OCI-LY1 (cell line): Measurements from ENCODE around the gene FAM50B.

Experiments
- H2AFZ ChIP-seq: fragments of 200-600 bp; sonication (generic), shearing (Covaris generic); 2 replicates; pipeline ENCODE4 v1.6.0; 2014; ENCODE audit warnings: antibody characterized with exemption, mild to moderate bottlenecking, low read length
- H3F3A ChIP-seq: fragments of 200-600 bp; sonication (generic), shearing (Covaris generic); 2 replicates; pipeline ENCODE4 v1.6.0; 2014; ENCODE audit warnings: mild to moderate bottlenecking, antibody characterized with exemption, low read length, moderate library complexity; ENCODE audit not compliant: insufficient read depth
- H3K27ac ChIP-seq: fragments of 200-600 bp; sonication (generic); 2 replicates; pipeline ENCODE4 v1.5.1; 2014; ENCODE audit warnings: low read length, mixed run types, mild to moderate bottlenecking, low read depth; ENCODE audit not compliant: poor library complexity, severe bottlenecking
- H3K27me3 ChIP-seq: fragments of 200-600 bp; sonication (generic); 2 replicates; pipeline ENCODE4 v1.6.0; 2014; ENCODE audit warnings: antibody characterized with exemption, mild to moderate bottlenecking, low read length, moderate library complexity; ENCODE audit not compliant: insufficient read depth
- H3K36me3 ChIP-seq: fragments of 200-600 bp; sonication (generic); 2 replicates; pipeline ENCODE4 v1.6.1; 2014; ENCODE audit warnings: mild to moderate bottlenecking, antibody characterized with exemption, low read length, moderate library complexity, mixed read lengths; ENCODE audit not compliant: insufficient read depth
- H3K4me1 ChIP-seq: fragments of 200-600 bp; sonication (generic); 2 replicates; pipeline ENCODE4 v1.5.1; 2014; ENCODE audit warnings: mild to moderate bottlenecking, low read length, moderate library complexity; ENCODE audit not compliant: insufficient read depth, severe bottlenecking
- H3K4me2 ChIP-seq: fragments of 200-600 bp; sonication (generic), shearing (Covaris generic); 2 replicates; pipeline ENCODE4 v1.6.1; 2014; ENCODE audit warnings: low read length
- H3K4me3 ChIP-seq: fragments of 200-600 bp; sonication (generic); 2 replicates; pipeline ENCODE4 v1.5.1; 2014; ENCODE audit warnings: low read length, low read depth, mild to moderate bottlenecking, mixed read lengths; ENCODE audit not compliant: poor library complexity, severe bottlenecking
- H3K79me2 ChIP-seq: fragments of 200-600 bp; shearing (Covaris generic); 2 replicates; pipeline ENCODE4 v1.6.1; 2016; ENCODE audit warnings: mixed run types, low read length, mixed read lengths; ENCODE audit not compliant: insufficient read depth
- H3K9ac ChIP-seq: fragments of 200-600 bp; sonication (generic), shearing (Covaris generic); 2 replicates; pipeline ENCODE4 v1.6.1; 2014; ENCODE audit warnings: mild to moderate bottlenecking, low read length, mixed read lengths
- H3K9me2 ChIP-seq: fragments of 200-600 bp; sonication (generic), shearing (Covaris generic); 2 replicates; pipeline ENCODE4 v1.6.1; 2014; ENCODE audit warnings: low read depth, mild to moderate bottlenecking, low read length, mixed read lengths
- H3K9me3 ChIP-seq: fragments of 200-600 bp; shearing (Covaris generic); 2 replicates; pipeline ENCODE4 v1.6.1; 2014; ENCODE audit warnings: low read length, mixed read lengths
- H4K20me1 ChIP-seq: fragments of 200-600 bp; sonication (generic), shearing (Covaris generic); 2 replicates; pipeline ENCODE4 v1.6.0; 2016; ENCODE audit warnings: mild to moderate bottlenecking, low read length; ENCODE audit not compliant: insufficient read depth
- EZH2 ChIP-seq: fragments of 200-600 bp; sonication (generic), shearing (Covaris generic); IDR thresholded peaks from 2 replicates; pipeline ENCODE4 v1.8.0; 2017; ENCODE audit warnings: borderline replicate concordance, mixed run types, mild to moderate bottlenecking, antibody characterized with exemption, low read length, moderate library complexity, mixed read lengths
- TF ChIP-seq, protein P1 (sequence below): fragments of 200-600 bp; sonication (generic), shearing (Covaris generic); IDR thresholded peaks from 2 replicates; pipeline ENCODE4 v1.5.1; 2017; ENCODE audit warnings: mild to moderate bottlenecking, antibody characterized with exemption, low read length, moderate library complexity, mixed read lengths

FAM50B gene

DNA sequence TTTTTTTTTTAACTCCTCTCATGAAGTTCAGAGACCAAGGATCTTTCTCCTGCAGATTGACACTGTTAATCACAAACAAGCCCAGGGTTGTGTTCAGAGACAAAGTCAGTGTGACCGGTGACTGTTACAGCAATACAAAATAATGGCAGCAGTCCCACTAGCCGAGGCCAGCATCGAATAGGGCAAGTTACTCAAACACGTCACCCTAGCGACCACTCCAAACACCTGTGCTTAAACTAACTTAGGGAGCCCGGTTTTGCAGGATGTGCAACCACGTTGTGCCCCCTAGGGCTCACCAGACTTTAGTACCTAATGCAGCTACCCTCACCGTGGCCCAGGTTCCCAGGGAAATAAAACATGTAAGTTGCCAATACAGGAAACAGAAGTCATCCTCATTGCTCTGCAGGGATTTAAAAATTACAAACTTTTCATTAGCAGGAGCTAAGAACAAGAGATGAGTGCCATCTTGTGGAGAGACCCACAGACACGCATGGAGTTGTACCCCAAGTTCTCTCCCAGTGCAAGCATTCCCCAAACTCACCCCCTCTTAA lies 38.1 kb downstream of the FAM50B start:
- Histone ChIP-seq H3K9me3 (no peaks in the 10 kb centered on the region), H4K20me1 (no peaks in the 10 kb centered on the region), H3K9me2 (no peaks in the 10 kb centered on the region), H3K4me1 (no peaks in the 10 kb centered on the region), H3K79me2 (no peaks in the 10 kb centered on the region), H3K27me3 (no peaks in the 10 kb centered on the region; the same call in 1 of the 2 replicates), H3K36me3 (no peaks in the 10 kb centered on the region), H3K4me2 (no peak overlapping the region), H3K27ac (no peak overlapping the region), H3K4me3 (no peak overlapping the region), H3K9ac (no peak overlapping the region), H2AFZ (no peak overlapping the region), H3F3A (no peaks in the 10 kb centered on the region)
- TF ChIP-seq, protein P1, sequence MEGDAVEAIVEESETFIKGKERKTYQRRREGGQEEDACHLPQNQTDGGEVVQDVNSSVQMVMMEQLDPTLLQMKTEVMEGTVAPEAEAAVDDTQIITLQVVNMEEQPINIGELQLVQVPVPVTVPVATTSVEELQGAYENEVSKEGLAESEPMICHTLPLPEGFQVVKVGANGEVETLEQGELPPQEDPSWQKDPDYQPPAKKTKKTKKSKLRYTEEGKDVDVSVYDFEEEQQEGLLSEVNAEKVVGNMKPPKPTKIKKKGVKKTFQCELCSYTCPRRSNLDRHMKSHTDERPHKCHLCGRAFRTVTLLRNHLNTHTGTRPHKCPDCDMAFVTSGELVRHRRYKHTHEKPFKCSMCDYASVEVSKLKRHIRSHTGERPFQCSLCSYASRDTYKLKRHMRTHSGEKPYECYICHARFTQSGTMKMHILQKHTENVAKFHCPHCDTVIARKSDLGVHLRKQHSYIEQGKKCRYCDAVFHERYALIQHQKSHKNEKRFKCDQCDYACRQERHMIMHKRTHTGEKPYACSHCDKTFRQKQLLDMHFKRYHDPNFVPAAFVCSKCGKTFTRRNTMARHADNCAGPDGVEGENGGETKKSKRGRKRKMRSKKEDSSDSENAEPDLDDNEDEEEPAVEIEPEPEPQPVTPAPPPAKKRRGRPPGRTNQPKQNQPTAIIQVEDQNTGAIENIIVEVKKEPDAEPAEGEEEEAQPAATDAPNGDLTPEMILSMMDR: no peak
- no peak for TF ChIP-seq EZH2

DNA sequence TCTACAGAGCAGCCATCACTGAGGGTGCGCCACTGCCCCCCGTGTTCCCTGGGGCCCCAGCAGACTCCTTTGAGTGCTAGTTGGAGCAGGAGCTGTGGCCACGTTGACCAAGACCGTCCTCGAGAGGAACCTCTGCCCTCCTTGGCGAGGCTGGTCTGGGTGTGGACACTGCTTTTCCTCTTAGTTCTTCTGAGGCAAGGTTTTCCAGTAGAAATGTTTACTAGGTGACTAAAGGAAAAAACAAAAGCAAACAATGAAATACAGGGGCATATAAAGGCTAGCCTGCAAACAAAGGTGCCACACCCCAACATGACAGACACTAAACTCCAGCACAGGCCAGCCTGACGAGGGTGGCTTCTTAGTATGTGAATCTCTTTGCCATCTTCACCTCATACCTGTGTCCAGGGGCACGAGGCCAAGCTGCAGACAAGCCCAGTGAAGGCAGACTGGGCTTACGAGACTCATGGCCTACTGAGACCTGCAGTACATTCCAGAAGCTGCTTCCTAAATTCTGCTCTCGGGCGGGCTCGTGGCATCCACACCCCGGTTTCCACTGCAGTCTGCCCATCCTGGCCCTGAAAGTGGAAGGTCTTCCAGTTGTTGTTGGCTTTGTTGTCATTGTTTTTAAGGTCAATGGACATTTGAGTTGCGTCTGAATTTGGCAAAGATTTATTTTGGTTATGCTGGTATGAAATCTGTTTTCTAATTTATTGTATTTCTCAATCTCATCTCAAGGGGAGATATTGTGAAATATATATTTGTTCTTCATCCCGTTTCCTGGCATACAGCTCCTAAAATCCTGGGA lies 39.2 kb downstream of the FAM50B start:
- Histone ChIP-seq H2AFZ (no peak overlapping the region), H3K79me2 (no peaks in the 10 kb centered on the region), H3K27ac (no peak overlapping the region), H3K9ac (no peak overlapping the region), H3K9me2 (no peaks in the 10 kb centered on the region), H4K20me1 (no peaks in the 10 kb centered on the region), H3K4me3 (no peak overlapping the region), H3F3A (no peaks in the 10 kb centered on the region), H3K9me3 (no peaks in the 10 kb centered on the region), H3K27me3 (no peaks in the 10 kb centered on the region; the same call in 1 of the 2 replicates), H3K4me1 (no peaks in the 10 kb centered on the region), H3K4me2 (no peak overlapping the region), H3K36me3 (no peaks in the 10 kb centered on the region)
- no peak for TF ChIP-seq EZH2
- TF ChIP-seq, protein P1: no peak

DNA sequence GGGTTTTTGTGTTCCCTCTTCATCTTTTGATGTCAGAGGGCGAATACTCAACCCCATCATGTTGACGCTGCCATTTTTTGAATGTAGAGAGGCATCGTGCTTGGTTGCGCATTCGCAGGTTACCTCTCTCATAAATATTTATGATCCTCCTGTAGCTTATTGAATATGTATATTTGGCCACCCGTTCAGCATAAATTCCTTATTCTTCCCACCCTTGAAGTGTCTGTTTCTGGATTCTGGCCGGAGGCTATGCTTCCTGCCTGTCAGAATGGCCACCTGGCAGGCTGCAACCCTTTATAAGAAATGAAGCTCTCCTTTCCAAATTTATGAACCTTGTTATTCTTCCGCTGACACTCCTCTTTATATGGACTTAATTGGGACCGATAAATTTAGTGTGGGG lies 40.9 kb downstream of the FAM50B start:
- Histone ChIP-seq H3K9me2 (no peaks in the 10 kb centered on the region), H3F3A (no peaks in the 10 kb centered on the region), H3K27me3 (no peaks in the 10 kb centered on the region; the same call in 1 of the 2 replicates), H3K9ac (no peak overlapping the region), H3K27ac (no peak overlapping the region), H2AFZ (no peak overlapping the region), H3K36me3 (no peaks in the 10 kb centered on the region), H3K4me1 (no peaks in the 10 kb centered on the region), H3K79me2 (no peaks in the 10 kb centered on the region), H3K4me3 (no peak overlapping the region), H3K9me3 (no peaks in the 10 kb centered on the region), H3K4me2 (no peak overlapping the region), H4K20me1 (no peaks in the 10 kb centered on the region)
- no peak for TF ChIP-seq EZH2
- TF ChIP-seq, protein P1: no peak
